Sigmoid colon (tissue), 7 donors: ENCODE results near the gene OR8B8. TPM values are rescaled to one million over a fixed set of nuclear protein-coding genes. Genes with fewer than 3 reads are reported as not detected.

Source experiments
- DNase-seq: peaks from one replicate; pipeline ENCODE4 v3.0.0-alpha.2; 2019
- H3K27ac ChIP-seq, 4 donors: fragments of 200-600 bp; sonication (generic); one replicate each; pipeline ENCODE4 v1.5.1; 2016 to 2019; ENCODE audit warnings: mild to moderate bottlenecking in 1 of 4
- H3K27me3 ChIP-seq, 3 donors: fragments of 200-600 bp; sonication (generic); one replicate each; pipeline ENCODE4 v1.5.1; 2019; ENCODE audit warnings: mild to moderate bottlenecking in 1 of 3
- H3K36me3 ChIP-seq, 4 donors: fragments of 200-600 bp; sonication (generic); one replicate each; pipeline ENCODE4 v1.5.1; 2016 to 2019
- H3K4me1 ChIP-seq, 4 donors: fragments of 200-600 bp; sonication (generic); one replicate each; pipeline ENCODE4 v1.5.1; 2017 to 2019
- H3K4me3 ChIP-seq, 4 donors: fragments of 200-600 bp; sonication (generic); one replicate each; pipeline ENCODE4 v1.5.1; 2017 to 2019; ENCODE audit warnings: mild to moderate bottlenecking in 2 of 4, moderate library complexity in 1 of 4
- H3K9me3 ChIP-seq, 4 donors: fragments of 200-600 bp in 3 of 4; sonication (generic) in 3 of 4; one replicate each; pipeline versions ENCODE4 v1.5.1 to v1.6.1; 2013 to 2019
- EP300 ChIP-seq, 4 donors: sonication (generic); formaldehyde crosslinking; IDR thresholded peaks; one replicate each; pipeline ENCODE4 v1.6.1; 2017; ENCODE audit warnings: antibody characterized with exemption in 4 of 4
- POLR2A ChIP-seq, 2 donors: fragments of 450-650 bp; IDR thresholded peaks; one replicate each; pipeline ENCODE4 v1.6.1; 2016; ENCODE audit warnings: antibody characterized with exemption in 2 of 2, mild to moderate bottlenecking in 2 of 2, moderate library complexity in 2 of 2
- POLR2AphosphoS5 ChIP-seq, 4 donors: sonication (generic); formaldehyde crosslinking; IDR thresholded peaks; one replicate each; pipeline ENCODE4 v1.6.1; 2017; ENCODE audit warnings: antibody characterized with exemption in 4 of 4
- WGBS, 2 donors: extraction: QIAGEN DNeasy Blood & Tissue Kit; methylation state at CpG; one replicate each; pipeline ENCODE4 v1.1.7; 2013; 5-methylcytosine and 5-hydroxymethylcytosine counted together
- intact Hi-C: fragments of 100-400 bp; cut with DNase I; formaldehyde crosslinking; loops from one replicate; pipeline ENCODE4 v1.15.1; 2023
- polyA plus RNA-seq, 3 donors: library from polyadenylated mRNA; stranded (reverse); fragments of 200-250 nt; gene quantifications; one replicate each; pipeline ENCODE4 v1.2.3, GENCODE V29; 2013
- total RNA-seq, 4 donors: library from RNA; depleted of rRNA; stranded (reverse); fragments of >200 nt; gene quantifications; one replicate each; pipeline ENCODE4 v1.1.0, GENCODE V29; 2016
- TF ChIP-seq, protein P1 (sequence below), 4 experiments: fragments of 450-650 bp in 3 of 4; fragments of 200-600 bp in 1 of 4; IDR thresholded peaks; one replicate each; pipeline ENCODE4 v1.5.1; 2016 to 2019; ENCODE audit warnings: antibody characterized with exemption in 4 of 4, mild to moderate bottlenecking in 3 of 4, moderate library complexity in 2 of 4
- donor health status: healthy with polysubstance abuse.
- donor health status: Bipolar disorder and iron deficiency.
- donor health status: healthy.

OR8B8 gene
- total and polyA plus RNA-seq, 7 donors, result not detected

DNA sequence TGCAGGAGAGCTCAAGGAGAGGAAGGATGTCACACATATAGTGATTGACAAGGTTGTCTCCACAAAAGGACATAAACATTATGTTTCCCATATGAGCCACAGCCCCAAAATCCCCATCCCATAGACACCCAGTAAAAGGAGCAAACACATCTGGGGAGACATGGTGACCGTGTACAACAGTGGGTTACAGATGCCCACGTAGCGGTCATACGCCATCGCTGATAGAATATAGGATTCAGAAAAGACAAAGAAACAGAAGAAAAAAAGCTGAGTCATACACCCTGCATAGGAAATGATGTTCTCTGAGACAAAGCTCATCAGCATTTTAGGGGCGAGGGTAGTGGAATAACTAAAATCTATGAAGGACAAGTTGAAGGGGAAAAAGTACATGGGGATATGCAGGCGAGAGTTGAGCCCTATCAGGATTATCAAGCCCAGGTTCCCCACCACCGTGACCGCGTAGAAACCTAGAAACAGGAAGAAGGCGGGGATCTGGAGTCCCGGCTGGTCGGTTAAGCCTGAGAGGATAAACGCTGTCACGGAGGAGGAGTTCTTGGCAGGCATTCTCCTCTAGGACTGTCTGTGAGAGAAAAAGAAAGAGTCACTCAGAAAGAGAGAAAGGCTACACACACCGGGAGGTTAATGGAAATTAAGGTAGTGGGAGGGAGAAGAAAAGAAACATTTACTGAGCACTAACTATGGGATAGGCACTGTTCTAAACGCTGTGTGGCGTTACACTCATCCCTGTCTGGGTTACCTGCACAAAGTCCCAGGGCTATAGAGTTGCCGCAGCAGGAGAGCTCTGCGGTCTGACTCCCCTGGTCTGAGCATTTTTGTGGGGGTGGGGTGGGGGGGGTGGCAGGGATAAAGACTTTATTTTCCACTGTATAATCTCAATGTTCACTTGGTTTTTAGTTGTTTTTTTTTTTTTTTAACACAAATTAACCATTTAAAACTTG lies 36.1 kb upstream of the OR8B8 start:
- Histone ChIP-seq H3K9me3 (no peaks in the 10 kb centered on the region), H3K36me3 (no peaks in the 10 kb centered on the region), H3K4me1 (no peaks in the 10 kb centered on the region), H3K27me3 (no peaks in the 10 kb centered on the region), H3K27ac (no peak overlapping the region), H3K4me3 (peak overlapping the region in 2 of 4 donors; percentile 10 to 19)
- WGBS, 2 donors, result 26 to 29% methylated on average over 20 of the region's 20 CpGs
- intact Hi-C loops, result no loop called here
- TF ChIP-seq POLR2AphosphoS5 (IDR thresholded peaks at IDR 0.05), result no peak
- no peak for DNase-seq

DNA sequence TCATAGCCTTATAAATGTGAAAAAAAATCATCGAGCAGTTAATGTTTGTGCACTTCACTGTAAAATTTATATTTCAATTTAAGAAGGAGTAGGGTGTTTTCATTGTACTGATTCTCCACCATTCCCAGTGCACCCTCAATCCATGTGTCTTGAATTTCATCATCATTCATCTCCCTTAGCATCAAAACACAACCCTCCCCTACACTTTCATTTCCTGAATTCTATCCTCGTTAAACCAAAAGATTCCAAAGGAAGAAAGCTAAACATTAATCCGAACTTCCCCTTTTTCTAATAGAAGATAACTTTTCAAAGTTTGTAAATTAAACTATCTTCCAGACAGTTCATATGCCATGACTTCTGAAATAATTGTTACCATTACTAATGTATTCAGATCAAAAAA lies 34.1 kb upstream of the OR8B8 start:
- Histone ChIP-seq H3K27ac (no peak overlapping the region), H3K36me3 (no peaks in the 10 kb centered on the region), H3K4me3 (no peak overlapping the region), H3K4me1 (no peaks in the 10 kb centered on the region), H3K27me3 (no peaks in the 10 kb centered on the region), H3K9me3 (no peaks in the 10 kb centered on the region)
- intact Hi-C loops, result no loop called here
- WGBS, 2 donors, result 66 to 75% methylated on average over 3 of the region's 3 CpGs
- no peak for TF ChIP-seq POLR2A (IDR thresholded peaks at IDR 0.05)
- TF ChIP-seq, protein P1, sequence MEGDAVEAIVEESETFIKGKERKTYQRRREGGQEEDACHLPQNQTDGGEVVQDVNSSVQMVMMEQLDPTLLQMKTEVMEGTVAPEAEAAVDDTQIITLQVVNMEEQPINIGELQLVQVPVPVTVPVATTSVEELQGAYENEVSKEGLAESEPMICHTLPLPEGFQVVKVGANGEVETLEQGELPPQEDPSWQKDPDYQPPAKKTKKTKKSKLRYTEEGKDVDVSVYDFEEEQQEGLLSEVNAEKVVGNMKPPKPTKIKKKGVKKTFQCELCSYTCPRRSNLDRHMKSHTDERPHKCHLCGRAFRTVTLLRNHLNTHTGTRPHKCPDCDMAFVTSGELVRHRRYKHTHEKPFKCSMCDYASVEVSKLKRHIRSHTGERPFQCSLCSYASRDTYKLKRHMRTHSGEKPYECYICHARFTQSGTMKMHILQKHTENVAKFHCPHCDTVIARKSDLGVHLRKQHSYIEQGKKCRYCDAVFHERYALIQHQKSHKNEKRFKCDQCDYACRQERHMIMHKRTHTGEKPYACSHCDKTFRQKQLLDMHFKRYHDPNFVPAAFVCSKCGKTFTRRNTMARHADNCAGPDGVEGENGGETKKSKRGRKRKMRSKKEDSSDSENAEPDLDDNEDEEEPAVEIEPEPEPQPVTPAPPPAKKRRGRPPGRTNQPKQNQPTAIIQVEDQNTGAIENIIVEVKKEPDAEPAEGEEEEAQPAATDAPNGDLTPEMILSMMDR (IDR thresholded peaks at IDR 0.05), result no peak
- TF ChIP-seq POLR2AphosphoS5 (IDR thresholded peaks at IDR 0.05), result no peak
- TF ChIP-seq EP300 (IDR thresholded peaks at IDR 0.05), result no peak
- DNase-seq, result no peak

DNA sequence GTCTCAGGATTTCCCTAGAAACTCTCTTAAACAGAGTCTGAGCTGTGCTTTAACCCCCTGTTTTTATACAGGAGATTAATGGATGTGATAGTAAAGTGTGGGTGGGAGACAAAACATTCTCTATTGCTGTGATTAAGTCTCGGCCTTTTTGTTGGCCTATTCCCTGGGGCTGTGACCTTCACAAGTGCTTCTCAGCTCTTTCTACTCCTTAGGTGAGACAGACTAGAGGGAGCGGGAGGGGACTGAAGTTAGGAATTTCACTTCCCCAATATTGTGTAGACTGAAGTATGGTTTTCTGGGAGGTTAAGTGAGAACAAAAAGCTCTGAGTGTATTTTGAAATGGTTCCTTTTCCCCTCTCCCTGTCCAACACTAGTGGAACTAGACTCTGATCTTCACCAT lies 29.8 kb upstream of the OR8B8 start:
- Histone ChIP-seq H3K36me3 (no peaks in the 10 kb centered on the region), H3K27ac (no peak overlapping the region), H3K4me1 (no peaks in the 10 kb centered on the region), H3K4me3 (no peak overlapping the region), H3K9me3 (no peaks in the 10 kb centered on the region), H3K27me3 (no peaks in the 10 kb centered on the region)
- TF ChIP-seq EP300 (IDR thresholded peaks at IDR 0.05) (no peak), POLR2A (IDR thresholded peaks at IDR 0.05) (no peak), POLR2AphosphoS5 (IDR thresholded peaks at IDR 0.05) (no peak)
- TF ChIP-seq, protein P1 (IDR thresholded peaks at IDR 0.05), result no peak
- intact Hi-C loops, result no loop called here
- 67 to 76% methylated on average over 2 of the region's 2 CpGs for whole genome bisulfite sequencing, 2 donors
- DNase-seq, result no peak

DNA sequence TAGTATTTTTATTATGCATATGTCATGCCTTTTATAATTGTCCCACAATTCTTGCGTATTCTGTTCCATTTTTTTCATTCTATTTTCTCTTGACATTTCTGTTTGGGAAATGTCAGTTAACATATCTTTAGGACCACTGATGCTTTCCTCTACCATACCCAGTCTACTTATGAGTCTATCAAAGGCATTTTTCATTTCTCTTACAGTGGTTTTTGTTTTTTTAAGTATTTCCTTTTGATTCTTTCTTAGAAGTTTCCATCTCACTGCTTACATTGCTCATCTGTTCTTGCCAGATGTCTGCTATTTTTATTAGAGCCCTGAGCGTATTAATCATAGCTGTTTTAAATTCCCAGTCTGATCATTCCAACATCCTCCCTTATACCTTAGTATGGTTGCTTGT lies 29.3 kb upstream of the OR8B8 start:
- H3K9me3 ChIP-seq, result no peaks in the 10 kb centered on the region
- no peak overlapping the region for H3K27ac ChIP-seq
- 88 to 92% methylated on average over 2 of the region's 2 CpGs for WGBS, 2 donors
- H3K27me3 ChIP-seq, result no peaks in the 10 kb centered on the region
- H3K4me1 ChIP-seq, result no peaks in the 10 kb centered on the region
- DNase-seq, result no peak
- TF ChIP-seq POLR2AphosphoS5 (IDR thresholded peaks at IDR 0.05) (no peak), EP300 (IDR thresholded peaks at IDR 0.05) (no peak), POLR2A (IDR thresholded peaks at IDR 0.05) (no peak)
- TF ChIP-seq, protein P1 (IDR thresholded peaks at IDR 0.05), result no peak
- intact Hi-C loops, result no loop called here
- no peak overlapping the region for H3K4me3 ChIP-seq
- H3K36me3 ChIP-seq, result no peaks in the 10 kb centered on the region

DNA sequence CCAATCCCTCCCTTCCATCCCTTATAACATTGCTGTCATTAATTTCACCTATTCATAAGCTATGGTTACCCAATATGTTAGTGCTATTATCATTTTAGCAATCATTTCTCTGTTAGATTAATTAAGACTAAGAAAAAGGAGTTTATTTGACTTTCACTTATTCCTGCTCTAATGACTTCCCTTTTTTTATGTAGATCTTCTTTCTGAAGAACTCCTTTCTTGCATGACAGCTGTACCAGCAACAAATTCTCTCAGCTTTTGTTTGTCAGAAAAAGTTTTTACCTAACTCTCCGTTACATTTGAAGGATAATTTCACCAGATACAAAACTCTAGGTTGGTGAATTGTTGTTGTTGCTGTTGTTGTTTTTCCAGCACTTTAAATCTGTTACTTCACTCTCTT lies 28.6 kb upstream of the OR8B8 start:
- DNase-seq, result no peak
- H3K36me3 ChIP-seq, result no peaks in the 10 kb centered on the region
- no peaks in the 10 kb centered on the region for H3K4me1 ChIP-seq
- no peaks in the 10 kb centered on the region for H3K9me3 ChIP-seq
- WGBS, 2 donors, result 74 to 77% methylated on average over 1 of the region's 1 CpG
- intact Hi-C loops, result no loop called here
- H3K27me3 ChIP-seq, result no peaks in the 10 kb centered on the region
- TF ChIP-seq POLR2A (IDR thresholded peaks at IDR 0.05), result no peak
- TF ChIP-seq, protein P1 (IDR thresholded peaks at IDR 0.05), result no peak
- TF ChIP-seq POLR2AphosphoS5 (IDR thresholded peaks at IDR 0.05), result no peak
- no peak for TF ChIP-seq EP300 (IDR thresholded peaks at IDR 0.05)
- H3K4me3 ChIP-seq, result no peak overlapping the region
- no peak overlapping the region for H3K27ac ChIP-seq
